ENCODE results near the gene CFAP299.

GRCh38 chr4:80814266-80814665, 478.7 kb downstream of the CFAP299 start:
- TF ChIP-seq, protein P1, sequence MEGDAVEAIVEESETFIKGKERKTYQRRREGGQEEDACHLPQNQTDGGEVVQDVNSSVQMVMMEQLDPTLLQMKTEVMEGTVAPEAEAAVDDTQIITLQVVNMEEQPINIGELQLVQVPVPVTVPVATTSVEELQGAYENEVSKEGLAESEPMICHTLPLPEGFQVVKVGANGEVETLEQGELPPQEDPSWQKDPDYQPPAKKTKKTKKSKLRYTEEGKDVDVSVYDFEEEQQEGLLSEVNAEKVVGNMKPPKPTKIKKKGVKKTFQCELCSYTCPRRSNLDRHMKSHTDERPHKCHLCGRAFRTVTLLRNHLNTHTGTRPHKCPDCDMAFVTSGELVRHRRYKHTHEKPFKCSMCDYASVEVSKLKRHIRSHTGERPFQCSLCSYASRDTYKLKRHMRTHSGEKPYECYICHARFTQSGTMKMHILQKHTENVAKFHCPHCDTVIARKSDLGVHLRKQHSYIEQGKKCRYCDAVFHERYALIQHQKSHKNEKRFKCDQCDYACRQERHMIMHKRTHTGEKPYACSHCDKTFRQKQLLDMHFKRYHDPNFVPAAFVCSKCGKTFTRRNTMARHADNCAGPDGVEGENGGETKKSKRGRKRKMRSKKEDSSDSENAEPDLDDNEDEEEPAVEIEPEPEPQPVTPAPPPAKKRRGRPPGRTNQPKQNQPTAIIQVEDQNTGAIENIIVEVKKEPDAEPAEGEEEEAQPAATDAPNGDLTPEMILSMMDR (IDR thresholded peaks at IDR 0.05) = no peak
- no peak for TF ChIP-seq POLR2A (IDR thresholded peaks at IDR 0.05)

Data from Peyer's patch (tissue), 4 donors.